Immature natural killer cell (primary cell): ENCODE measurements around the gene MAP2K1. TPM values are rescaled to one million over a fixed set of nuclear protein-coding genes. Genes with fewer than 3 reads are reported as not detected.
A peak's percentile ranks its signal among the peaks of the same experiment; 100 is the strongest.

ENCODE experiments used
- DNase-seq, 3 donors: peaks; one replicate each; pipeline ENCODE4 v3.0.0; 2022; ENCODE audit warnings: mixed read lengths in 1 of 3
- H3K27ac Mint-ChIP-seq, 6 donors: one replicate each; pipeline ENCODE4 v1.8.0; 2020; ENCODE audit warnings: mixed read lengths in 6 of 6, mild to moderate bottlenecking in 5 of 6, inconsistent platforms in 4 of 6, moderate library complexity in 3 of 6
- H3K27me3 Mint-ChIP-seq, 3 donors: one replicate each; pipeline ENCODE4 v1.8.0; 2020 to 2021; ENCODE audit warnings: low read depth in 3 of 3, mild to moderate bottlenecking in 3 of 3, mixed read lengths in 3 of 3, moderate library complexity in 3 of 3, inconsistent platforms in 1 of 3
- H3K36me3 Mint-ChIP-seq, 3 donors: one replicate each; pipeline ENCODE4 v1.8.0; 2020; ENCODE audit warnings: mixed read lengths in 3 of 3, inconsistent platforms in 2 of 3, mild to moderate bottlenecking in 2 of 3
- H3K4me1 Mint-ChIP-seq, 2 donors: one replicate each; pipeline ENCODE4 v1.8.0; 2020; ENCODE audit warnings: inconsistent platforms in 2 of 2, mild to moderate bottlenecking in 2 of 2, mixed read lengths in 2 of 2, moderate library complexity in 1 of 2
- H3K4me3 Mint-ChIP-seq, 5 donors: one replicate each; pipeline ENCODE4 v1.8.0; 2020; ENCODE audit warnings: mild to moderate bottlenecking in 5 of 5, mixed read lengths in 5 of 5, inconsistent platforms in 3 of 5, moderate library complexity in 3 of 5
- H3K9me3 Mint-ChIP-seq, 6 donors: one replicate each; pipeline ENCODE4 v1.8.0; 2020; ENCODE audit warnings: mild to moderate bottlenecking in 6 of 6, mixed read lengths in 6 of 6, inconsistent platforms in 4 of 6, moderate library complexity in 3 of 6
- polyA plus RNA-seq, 3 donors: library from polyadenylated mRNA; unstranded; fragments of 300-500 nt; fragmentation: Illumina TruSeq; gene quantifications; one replicate each; pipeline ENCODE4 v1.2.3, GENCODE V29; 2021

Gene MAP2K1
- polyA plus RNA-seq, 3 donors from 2014 or later = 30.7 to 58.3 (median 48.9) TPM

- peaks cover 36 to 59% of the 10 kb centered on the region in 2 donors for H3K4me1 Mint-ChIP-seq
- H3K36me3 Mint-ChIP-seq = peaks cover 0 to 3% (median 0%) of the 10 kb centered on the region in 3 donors
- no peaks in the 10 kb centered on the region for H3K9me3 Mint-ChIP-seq
- no peaks in the 10 kb centered on the region for H3K27me3 Mint-ChIP-seq
- H3K27ac Mint-ChIP-seq = no peak overlapping the region
- no peak for DNase-seq
- no peak overlapping the region for H3K4me3 Mint-ChIP-seq
Measured at GRCh38 chr15:66419471-66419870, 32.8 kb downstream of the MAP2K1 start.

GRCh38 chr15:66422347-66422746, 35.6 kb downstream of the MAP2K1 start:
- H3K4me1 Mint-ChIP-seq = peaks cover 35 to 56% of the 10 kb centered on the region in 2 donors
- no peaks in the 10 kb centered on the region for H3K9me3 Mint-ChIP-seq
- no peak overlapping the region for H3K4me3 Mint-ChIP-seq
- H3K27me3 Mint-ChIP-seq = no peaks in the 10 kb centered on the region
- H3K27ac Mint-ChIP-seq = peak overlapping the region in 3 of 6 donors; percentile 7 to 79 (median 55)
- H3K36me3 Mint-ChIP-seq = no peaks in the 10 kb centered on the region
- DNase-seq = no peak

GRCh38 chr15:66423149-66423548, 36.4 kb downstream of the MAP2K1 start:
- no peak overlapping the region for H3K4me3 Mint-ChIP-seq
- no peaks in the 10 kb centered on the region for H3K27me3 Mint-ChIP-seq
- H3K9me3 Mint-ChIP-seq = no peaks in the 10 kb centered on the region

GRCh38 chr15:66424963-66425612, 38.4 kb downstream of the MAP2K1 start:
- DNase-seq = no peak
- Mint-ChIP-seq H3K4me1 (peaks cover 40 to 58% of the 10 kb centered on the region in 2 donors), H3K9me3 (no peaks in the 10 kb centered on the region), H3K27ac (peak overlapping the region in 5 of 6 donors; percentile 31 to 80 (median 50)), H3K27me3 (no peaks in the 10 kb centered on the region), H3K36me3 (no peaks in the 10 kb centered on the region), H3K4me3 (peak overlapping the region in 1 of 5 donors; percentile 19)

More at GRCh38 chr15:66423149-66423548, 36.4 kb downstream of the MAP2K1 start:
- H3K4me1 Mint-ChIP-seq = peaks cover 33 to 53% of the 10 kb centered on the region in 2 donors
- no peaks in the 10 kb centered on the region for H3K36me3 Mint-ChIP-seq
- H3K27ac Mint-ChIP-seq = no peak overlapping the region
- DNase-seq = no peak

GRCh38 chr15:66425837-66426236, 39.1 kb downstream of the MAP2K1 start:
- H3K4me1 Mint-ChIP-seq = peaks cover 41 to 66% of the 10 kb centered on the region in 2 donors
- H3K27me3 Mint-ChIP-seq = peaks cover 0 to under 1% (median 0%) of the 10 kb centered on the region in 3 donors
- no peak for DNase-seq
- no peaks in the 10 kb centered on the region for H3K36me3 Mint-ChIP-seq
- H3K27ac Mint-ChIP-seq = peak overlapping the region in 5 of 6 donors; percentile 8 to 80 (median 50)
- peak overlapping the region in 2 of 5 donors; percentile 33 to 36 for H3K4me3 Mint-ChIP-seq
- H3K9me3 Mint-ChIP-seq = no peaks in the 10 kb centered on the region

GRCh38 chr15:66429117-66429516, 42.4 kb downstream of the MAP2K1 start:
- Mint-ChIP-seq H3K9me3 (no peaks in the 10 kb centered on the region), H3K4me3 (no peak overlapping the region), H3K4me1 (peaks cover 63 to 83% of the 10 kb centered on the region in 2 donors), H3K27ac (peak overlapping the region in 1 of 6 donors; percentile 3), H3K36me3 (no peaks in the 10 kb centered on the region), H3K27me3 (peaks cover 0 to 2% (median 0%) of the 10 kb centered on the region in 3 donors)
- no peak for DNase-seq

- Mint-ChIP-seq H3K4me3 (no peak overlapping the region), H3K4me1 (peaks cover 60 to 83% of the 10 kb centered on the region in 2 donors), H3K27ac (no peak overlapping the region), H3K27me3 (peaks cover 0 to 2% (median 0%) of the 10 kb centered on the region in 3 donors), H3K36me3 (peaks cover 0 to under 1% (median 0%) of the 10 kb centered on the region in 3 donors), H3K9me3 (no peaks in the 10 kb centered on the region)
- DNase-seq = no peak
Measured at GRCh38 chr15:66429546-66429945, 42.8 kb downstream of the MAP2K1 start.

GRCh38 chr15:66430627-66431255, 44.0 kb downstream of the MAP2K1 start:
- H3K27me3 Mint-ChIP-seq = peaks cover 0 to 3% (median 0%) of the 10 kb centered on the region in 3 donors
- H3K27ac Mint-ChIP-seq = peak overlapping the region in 1 of 6 donors; percentile 23
- no peak overlapping the region for H3K4me3 Mint-ChIP-seq
- H3K4me1 Mint-ChIP-seq = peaks cover 51 to 78% of the 10 kb centered on the region in 2 donors
- peaks cover 4 to 7% (median 4%) of the 10 kb centered on the region in 3 donors for H3K36me3 Mint-ChIP-seq
- no peak for DNase-seq
- no peaks in the 10 kb centered on the region for H3K9me3 Mint-ChIP-seq

- DNase-seq = no peak
- H3K27me3 Mint-ChIP-seq = peaks cover 0 to 3% (median 0%) of the 10 kb centered on the region in 3 donors
- H3K9me3 Mint-ChIP-seq = no peaks in the 10 kb centered on the region
- peaks cover 35 to 53% of the 10 kb centered on the region in 2 donors for H3K4me1 Mint-ChIP-seq
- no peak overlapping the region for H3K4me3 Mint-ChIP-seq
- peak overlapping the region in 4 of 6 donors; percentile 8 to 64 (median 40) for H3K27ac Mint-ChIP-seq
- peaks cover 10 to 22% (median 15%) of the 10 kb centered on the region in 3 donors for H3K36me3 Mint-ChIP-seq
Measured at GRCh38 chr15:66433726-66434125, 47.0 kb downstream of the MAP2K1 start.

- Mint-ChIP-seq H3K4me3 (no peak overlapping the region), H3K36me3 (peaks cover 10 to 43% (median 35%) of the 10 kb centered on the region in 3 donors), H3K27ac (no peak overlapping the region), H3K27me3 (peaks cover 0 to 6% (median 0%) of the 10 kb centered on the region in 3 donors), H3K9me3 (no peaks in the 10 kb centered on the region), H3K4me1 (no peaks in the 10 kb centered on the region)
- DNase-seq = no peak
Measured at GRCh38 chr15:66440501-66440900, 53.8 kb downstream of the MAP2K1 start.

- H3K27ac Mint-ChIP-seq = peak overlapping the region in 1 of 6 donors; percentile 24
- no peak overlapping the region for H3K4me3 Mint-ChIP-seq
- H3K4me1 Mint-ChIP-seq = no peaks in the 10 kb centered on the region
- H3K27me3 Mint-ChIP-seq = no peaks in the 10 kb centered on the region
- no peak for DNase-seq
- H3K36me3 Mint-ChIP-seq = peaks cover 5 to 21% (median 8%) of the 10 kb centered on the region in 3 donors
- H3K9me3 Mint-ChIP-seq = no peaks in the 10 kb centered on the region
Measured at GRCh38 chr15:66452420-66452819, 65.7 kb downstream of the MAP2K1 start.

GRCh38 chr15:66452971-66453580, 66.4 kb downstream of the MAP2K1 start:
- no peak for DNase-seq
- Mint-ChIP-seq H3K27ac (peak overlapping the region in 1 of 6 donors; percentile 55), H3K36me3 (peaks cover 2 to 19% (median 6%) of the 10 kb centered on the region in 3 donors), H3K4me1 (no peaks in the 10 kb centered on the region), H3K27me3 (peaks cover 0 to under 1% (median 0%) of the 10 kb centered on the region in 3 donors), H3K4me3 (no peak overlapping the region), H3K9me3 (no peaks in the 10 kb centered on the region)

- Mint-ChIP-seq H3K4me1 (peaks cover 0 to 5% of the 10 kb centered on the region in 2 donors), H3K27ac (no peak overlapping the region), H3K27me3 (peaks cover 0 to 2% (median 0%) of the 10 kb centered on the region in 3 donors), H3K4me3 (no peak overlapping the region), H3K9me3 (no peaks in the 10 kb centered on the region), H3K36me3 (peaks cover 0 to 16% (median 1%) of the 10 kb centered on the region in 3 donors)
- DNase-seq = no peak
Measured at GRCh38 chr15:66454143-66454542, 67.4 kb downstream of the MAP2K1 start.

- no peaks in the 10 kb centered on the region for H3K9me3 Mint-ChIP-seq
- H3K27me3 Mint-ChIP-seq = peaks cover 0 to 2% (median 0%) of the 10 kb centered on the region in 3 donors
- DNase-seq = no peak
- peaks cover 0 to 16% (median 0%) of the 10 kb centered on the region in 3 donors for H3K36me3 Mint-ChIP-seq
- peaks cover 19 to 20% of the 10 kb centered on the region in 2 donors for H3K4me1 Mint-ChIP-seq
- H3K4me3 Mint-ChIP-seq = no peak overlapping the region
- peak overlapping the region in 1 of 6 donors; percentile 40 for H3K27ac Mint-ChIP-seq
Measured at GRCh38 chr15:66456211-66456610, 69.5 kb downstream of the MAP2K1 start.
